Stimulated activated naive CD8-positive, alpha-beta T cell treated with anti-CD3 and anti-CD28 coated beads, Interleukin-15, Interleukin-2, amounts not matched to agents 100 ng/mL and 50 ng/mL, for 24 hours (primary cell): Measurements from ENCODE around the gene METTL24.
"Not testable (repeated sequence)": the region's sequence is repeated elsewhere in the genome, so short reads cannot be mapped to it uniquely, and the experiment has no call there.

Source experiments
- H3K27ac Mint-ChIP-seq: one replicate; pipeline ENCODE4 v1.8.0; 2021; ENCODE audit warnings: mild to moderate bottlenecking, mixed read lengths
- H3K27me3 Mint-ChIP-seq: one replicate; pipeline ENCODE4 v1.8.0; 2021; ENCODE audit warnings: mixed read lengths
- H3K36me3 Mint-ChIP-seq: one replicate; pipeline ENCODE4 v1.8.0; 2021; ENCODE audit warnings: low read depth, mixed read lengths
- H3K4me1 Mint-ChIP-seq: one replicate; pipeline ENCODE4 v1.8.0; 2021; ENCODE audit warnings: low read depth, mixed read lengths
- H3K4me3 Mint-ChIP-seq: one replicate; pipeline ENCODE4 v1.8.0; 2021; ENCODE audit warnings: mild to moderate bottlenecking, mixed read lengths
- H3K9me3 Mint-ChIP-seq: one replicate; pipeline ENCODE4 v1.8.0; 2021; ENCODE audit warnings: mixed read lengths

Gene METTL24

GRCh38 chr6:110320307-110320706 is 37.8 kb downstream of the METTL24 start:
- no peaks in the 10 kb centered on the region for H3K9me3 Mint-ChIP-seq
- no peaks in the 10 kb centered on the region for H3K27me3 Mint-ChIP-seq
- H3K36me3 Mint-ChIP-seq: no peaks in the 10 kb centered on the region
- H3K4me3 Mint-ChIP-seq: no peak overlapping the region
- no peaks in the 10 kb centered on the region for H3K4me1 Mint-ChIP-seq
- no peak overlapping the region for H3K27ac Mint-ChIP-seq

DNA sequence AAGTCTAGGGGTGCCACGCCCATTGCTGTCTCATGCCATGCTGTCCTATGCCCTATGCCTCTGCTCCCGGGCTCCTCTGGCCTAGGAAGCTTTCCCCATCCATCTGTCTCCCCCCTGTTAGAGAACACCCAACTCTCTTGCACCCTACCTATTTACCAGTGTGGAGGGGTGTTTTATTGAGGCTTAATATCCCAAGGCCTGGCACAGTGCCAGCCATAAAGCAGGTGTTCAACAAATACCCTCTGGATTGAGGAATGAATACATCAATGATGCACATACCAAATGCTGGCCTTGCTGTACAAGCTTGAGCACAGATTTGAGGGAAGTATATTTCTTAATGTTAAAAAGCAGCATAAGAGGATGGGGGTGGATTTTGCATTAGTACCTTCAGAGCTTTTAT is 38.3 kb downstream of the METTL24 start:
- H3K27me3 Mint-ChIP-seq: no peaks in the 10 kb centered on the region
- no peak overlapping the region for H3K4me3 Mint-ChIP-seq
- no peaks in the 10 kb centered on the region for H3K4me1 Mint-ChIP-seq
- no peaks in the 10 kb centered on the region for H3K36me3 Mint-ChIP-seq
- no peak overlapping the region for H3K27ac Mint-ChIP-seq
- no peaks in the 10 kb centered on the region for H3K9me3 Mint-ChIP-seq

DNA sequence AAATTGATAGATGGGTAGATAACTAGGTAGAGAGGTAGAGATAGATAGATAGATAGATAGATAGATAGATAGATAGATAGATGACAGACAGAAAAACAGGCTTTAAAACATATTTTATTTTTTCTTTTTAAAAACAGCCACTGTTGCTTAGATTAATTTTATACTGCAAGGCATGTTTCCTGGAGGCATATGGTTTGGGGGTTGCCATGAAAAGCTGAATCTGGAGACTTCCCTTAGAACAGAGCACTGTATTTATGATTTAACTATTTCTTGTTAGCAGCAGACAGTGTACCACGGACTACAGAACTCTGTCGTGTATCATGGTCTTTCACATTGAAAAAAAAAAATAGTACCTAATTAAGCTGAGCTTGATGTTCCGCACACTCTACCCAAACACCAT is 38.8 kb downstream of the METTL24 start:
- Mint-ChIP-seq H3K27me3 (no peaks in the 10 kb centered on the region), H3K9me3 (no peaks in the 10 kb centered on the region), H3K4me1 (no peaks in the 10 kb centered on the region), H3K27ac (no peak overlapping the region), H3K36me3 (no peaks in the 10 kb centered on the region), H3K4me3 (no peak overlapping the region)

DNA sequence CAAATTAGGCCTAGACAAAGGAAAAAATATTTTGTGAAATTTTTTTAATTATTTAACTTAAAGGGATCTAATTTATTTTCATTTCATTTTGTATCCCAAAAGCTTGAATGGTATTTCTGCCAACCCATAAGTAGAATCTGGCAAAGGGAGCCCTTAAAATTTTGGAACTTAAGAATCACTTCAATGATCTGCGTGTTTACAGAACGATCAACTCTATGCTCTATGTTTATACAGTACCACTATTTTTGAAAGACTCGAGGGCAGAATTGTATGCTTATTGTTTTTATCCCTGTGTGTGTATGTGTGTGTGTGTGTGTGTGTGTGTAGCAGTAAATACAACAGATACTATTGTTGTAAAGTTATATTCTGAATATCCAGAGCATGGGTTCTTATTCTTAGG is 39.2 kb downstream of the METTL24 start:
- H3K27ac Mint-ChIP-seq: no peak overlapping the region
- H3K36me3 Mint-ChIP-seq: no peaks in the 10 kb centered on the region
- no peaks in the 10 kb centered on the region for H3K4me1 Mint-ChIP-seq
- H3K4me3 Mint-ChIP-seq: no peak overlapping the region
- H3K9me3 Mint-ChIP-seq: no peaks in the 10 kb centered on the region
- H3K27me3 Mint-ChIP-seq: no peaks in the 10 kb centered on the region

GRCh38 chr6:110317646-110318045 is 40.5 kb downstream of the METTL24 start:
- H3K4me3 Mint-ChIP-seq: no peak overlapping the region
- H3K27me3 Mint-ChIP-seq: no peaks in the 10 kb centered on the region
- no peaks in the 10 kb centered on the region for H3K36me3 Mint-ChIP-seq
- H3K27ac Mint-ChIP-seq: no peak overlapping the region
- no peaks in the 10 kb centered on the region for H3K4me1 Mint-ChIP-seq
- no peaks in the 10 kb centered on the region for H3K9me3 Mint-ChIP-seq

DNA sequence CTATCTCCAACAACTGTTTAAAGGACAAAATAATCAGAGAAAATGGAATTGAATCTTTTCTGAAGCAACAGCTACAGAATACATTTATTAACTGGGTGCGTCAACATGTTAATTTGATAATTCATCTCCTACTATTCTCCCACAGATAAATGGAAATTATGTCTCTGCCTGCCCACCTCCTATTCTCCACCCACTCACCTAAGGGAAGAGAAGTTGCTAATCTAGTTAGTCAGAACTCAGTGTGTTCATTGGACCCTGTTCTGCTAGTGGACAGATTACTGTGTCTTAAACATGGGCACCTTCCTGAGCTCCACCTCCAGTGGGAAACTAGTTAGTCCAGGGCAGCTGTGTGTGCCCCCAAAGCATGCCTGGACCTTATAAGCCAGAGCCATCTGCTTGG is 41.0 kb downstream of the METTL24 start:
- Mint-ChIP-seq H3K9me3 (no peaks in the 10 kb centered on the region), H3K27me3 (no peaks in the 10 kb centered on the region), H3K27ac (no peak overlapping the region), H3K4me3 (no peak overlapping the region), H3K36me3 (no peaks in the 10 kb centered on the region), H3K4me1 (no peaks in the 10 kb centered on the region)

GRCh38 chr6:110315869-110316398 is 42.2 kb downstream of the METTL24 start:
- Mint-ChIP-seq H3K4me3 (no peak overlapping the region), H3K36me3 (no peaks in the 10 kb centered on the region), H3K9me3 (no peaks in the 10 kb centered on the region), H3K27ac (no peak overlapping the region), H3K4me1 (no peaks in the 10 kb centered on the region), H3K27me3 (no peaks in the 10 kb centered on the region)

DNA sequence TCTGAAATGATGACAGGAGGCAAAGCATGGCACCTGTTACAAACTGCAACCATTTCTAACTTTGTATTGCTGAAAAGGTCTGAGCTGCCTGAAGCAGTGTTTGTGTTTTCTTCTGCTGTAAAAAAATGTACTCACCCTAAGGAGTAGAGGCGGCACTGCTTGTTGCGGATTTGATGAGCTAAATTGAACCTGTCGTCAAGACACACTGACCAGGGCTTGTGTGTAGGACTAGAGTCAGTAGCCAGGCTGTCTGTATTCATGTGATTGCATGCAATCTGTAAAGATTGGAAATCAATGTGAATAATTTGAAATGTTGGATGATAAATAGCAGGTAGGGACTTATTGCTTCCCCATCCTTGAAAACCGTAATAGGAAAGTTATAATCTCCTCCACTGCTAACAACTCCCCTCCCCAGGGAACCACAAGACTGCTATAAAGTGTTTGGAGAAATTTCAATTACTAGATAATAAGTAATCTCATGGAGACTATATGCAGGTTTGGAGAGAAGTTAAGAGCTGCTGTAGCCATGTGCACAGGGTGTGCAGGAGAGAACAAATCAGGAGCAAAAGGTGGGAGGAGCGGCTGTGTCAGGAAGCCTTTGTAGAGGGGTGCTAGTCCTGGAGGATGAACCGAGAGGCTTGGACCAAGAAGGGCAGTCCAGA is 42.8 kb downstream of the METTL24 start:
- H3K36me3 Mint-ChIP-seq: no peaks in the 10 kb centered on the region
- no peak overlapping the region for H3K4me3 Mint-ChIP-seq
- no peaks in the 10 kb centered on the region for H3K27me3 Mint-ChIP-seq
- no peaks in the 10 kb centered on the region for H3K9me3 Mint-ChIP-seq
- no peaks in the 10 kb centered on the region for H3K4me1 Mint-ChIP-seq
- no peak overlapping the region for H3K27ac Mint-ChIP-seq

- H3K4me3 Mint-ChIP-seq: no peak overlapping the region
- H3K9me3 Mint-ChIP-seq: peaks cover 6% of the 10 kb centered on the region
- no peaks in the 10 kb centered on the region for H3K36me3 Mint-ChIP-seq
- H3K27me3 Mint-ChIP-seq: no peaks in the 10 kb centered on the region
- no peak overlapping the region for H3K27ac Mint-ChIP-seq
- H3K4me1 Mint-ChIP-seq: no peaks in the 10 kb centered on the region
Observed at GRCh38 chr6:110310861-110311446, 47.2 kb downstream of the METTL24 start.

DNA sequence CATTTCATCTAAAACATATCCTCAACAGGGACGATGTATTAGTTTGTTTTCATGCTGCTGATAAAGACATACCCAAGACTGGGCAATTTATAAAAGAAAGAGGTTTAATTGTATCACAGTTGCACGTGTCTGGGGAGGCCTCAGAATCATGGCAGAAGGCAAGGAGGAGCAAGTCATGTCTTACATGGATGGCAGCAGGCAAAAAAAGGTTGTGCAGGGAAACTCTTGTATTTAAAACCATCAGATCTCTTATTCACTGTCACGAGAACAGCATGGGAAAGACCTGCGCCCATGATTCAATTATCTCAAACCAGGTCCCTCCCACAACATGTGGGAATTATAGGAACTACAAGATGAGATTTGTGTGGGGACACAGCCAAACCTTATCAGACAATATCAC is 48.7 kb downstream of the METTL24 start:
- not testable (repeated sequence) for H3K27me3 Mint-ChIP-seq, H3K4me3 Mint-ChIP-seq, H3K36me3 Mint-ChIP-seq, H3K9me3 Mint-ChIP-seq, H3K27ac Mint-ChIP-seq, H3K4me1 Mint-ChIP-seq

GRCh38 chr6:110307368-110307767 is 50.8 kb downstream of the METTL24 start:
- H3K9me3 Mint-ChIP-seq: peaks cover 6% of the 10 kb centered on the region
- no peak overlapping the region for H3K4me3 Mint-ChIP-seq
- H3K27me3 Mint-ChIP-seq: no peaks in the 10 kb centered on the region
- peaks cover 8% of the 10 kb centered on the region for H3K4me1 Mint-ChIP-seq
- H3K36me3 Mint-ChIP-seq: no peaks in the 10 kb centered on the region
- H3K27ac Mint-ChIP-seq: no peak overlapping the region

GRCh38 chr6:110305832-110306231 is 52.3 kb downstream of the METTL24 start:
- H3K36me3 Mint-ChIP-seq, H3K4me1 Mint-ChIP-seq, H3K9me3 Mint-ChIP-seq, H3K27me3 Mint-ChIP-seq, H3K4me3 Mint-ChIP-seq, H3K27ac Mint-ChIP-seq: not testable (repeated sequence)

GRCh38 chr6:110303692-110304091 is 54.5 kb downstream of the METTL24 start:
- not testable (repeated sequence) for H3K27ac Mint-ChIP-seq, H3K4me1 Mint-ChIP-seq, H3K36me3 Mint-ChIP-seq, H3K4me3 Mint-ChIP-seq, H3K9me3 Mint-ChIP-seq, H3K27me3 Mint-ChIP-seq

GRCh38 chr6:110298916-110299315 is 59.2 kb downstream of the METTL24 start:
- Mint-ChIP-seq H3K36me3 (no peaks in the 10 kb centered on the region), H3K9me3 (no peaks in the 10 kb centered on the region), H3K27ac (no peak overlapping the region), H3K4me1 (peaks cover 15% of the 10 kb centered on the region), H3K27me3 (no peaks in the 10 kb centered on the region), H3K4me3 (no peak overlapping the region)

DNA sequence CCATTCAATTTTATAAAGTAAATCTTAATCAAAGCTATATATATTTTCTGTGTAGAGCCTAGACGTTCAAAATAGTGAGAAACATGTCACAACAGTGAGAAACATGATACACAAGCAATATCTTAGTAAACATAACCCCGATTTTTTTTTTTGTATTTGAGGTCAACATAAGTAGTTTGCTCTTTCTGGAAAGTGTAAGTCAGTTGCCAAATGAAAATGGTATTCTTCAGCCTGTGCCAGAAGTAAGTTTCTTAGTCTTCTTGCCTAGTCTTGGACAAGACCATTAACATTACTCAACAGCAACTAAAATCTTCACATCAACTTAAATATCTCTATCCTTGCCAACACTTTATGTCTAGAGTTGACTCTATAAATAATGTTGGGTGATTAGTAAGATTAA is 59.7 kb downstream of the METTL24 start:
- no peak overlapping the region for H3K27ac Mint-ChIP-seq
- H3K9me3 Mint-ChIP-seq: no peaks in the 10 kb centered on the region
- H3K4me3 Mint-ChIP-seq: no peak overlapping the region
- H3K27me3 Mint-ChIP-seq: no peaks in the 10 kb centered on the region
- H3K4me1 Mint-ChIP-seq: peaks cover 15% of the 10 kb centered on the region
- H3K36me3 Mint-ChIP-seq: no peaks in the 10 kb centered on the region
